GM18861 (cell line): ENCODE results near the gene PBOV1.

Experiments
- ATAC-seq: cut with Tn5 transposase; IDR thresholded peaks from one replicate; pipeline ENCODE4 v1.9.1; 2021; ENCODE audit not compliant: unreplicated experiment

The PBOV1 gene

GRCh38 chr6:138205437-138206094 lies 12.7 kb downstream of the PBOV1 start:
- no peak for ATAC-seq

- no peak for ATAC-seq
These were observed 13.4 kb downstream of the PBOV1 start for GRCh38 chr6:138204792-138205384.

- ATAC-seq: no peak
These were observed 14.0 kb downstream of the PBOV1 start for GRCh38 chr6:138204303-138204702.

DNA sequence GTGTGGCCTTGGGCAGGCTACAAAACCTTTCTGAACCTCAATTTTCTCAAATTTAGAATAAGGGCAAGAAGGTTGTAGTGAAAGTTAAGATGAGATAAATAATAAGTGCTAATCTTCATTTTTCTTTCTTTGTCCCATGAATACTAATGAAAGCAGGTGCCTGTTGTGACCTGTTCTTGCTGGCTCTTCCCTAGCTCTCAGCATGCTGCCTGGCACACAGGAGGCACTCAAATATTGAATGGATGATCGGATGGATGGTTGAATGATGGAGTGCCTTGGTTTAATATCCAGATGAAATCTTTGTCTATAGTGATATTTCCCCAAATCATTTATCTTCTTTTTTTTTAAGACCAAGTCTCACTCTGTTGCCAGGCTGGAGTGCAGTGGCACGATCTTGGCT lies 15.0 kb downstream of the PBOV1 start:
- ATAC-seq: no peak

- ATAC-seq: no peak
These were observed 16.5 kb downstream of the PBOV1 start for GRCh38 chr6:138201836-138202235.

DNA sequence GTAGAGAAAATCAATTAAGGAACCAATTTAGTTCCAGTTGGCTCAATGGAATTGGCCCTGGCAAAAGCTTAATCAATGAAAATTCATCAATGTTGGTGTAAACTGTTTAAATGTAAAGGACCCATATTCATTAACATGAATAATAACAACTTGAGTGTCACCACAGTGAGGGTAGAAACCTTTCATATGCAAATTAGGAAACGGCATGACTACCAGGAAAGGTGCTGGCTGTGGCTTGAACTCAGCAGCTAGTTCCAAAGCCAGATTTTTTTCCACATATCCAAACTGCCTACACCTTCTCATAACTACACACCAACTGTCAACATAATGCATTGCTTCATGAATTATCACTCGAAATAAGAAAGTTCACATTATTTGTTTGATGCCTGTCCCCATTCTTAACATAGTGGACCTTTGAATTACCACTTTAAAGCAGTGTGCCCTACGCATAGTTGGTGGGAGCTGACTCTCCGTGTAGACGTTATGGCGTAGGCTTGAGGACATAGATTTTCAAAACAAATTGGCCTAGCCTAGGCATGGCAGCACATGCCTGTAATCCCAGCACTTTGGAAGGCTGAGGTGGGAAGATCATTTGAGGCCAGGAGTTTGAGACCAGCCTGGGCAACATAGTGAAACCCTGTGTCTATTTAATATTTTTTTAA lies 19.7 kb downstream of the PBOV1 start:
- ATAC-seq: no peak

GRCh38 chr6:138197570-138197969 lies 20.7 kb downstream of the PBOV1 start:
- no peak for ATAC-seq

DNA sequence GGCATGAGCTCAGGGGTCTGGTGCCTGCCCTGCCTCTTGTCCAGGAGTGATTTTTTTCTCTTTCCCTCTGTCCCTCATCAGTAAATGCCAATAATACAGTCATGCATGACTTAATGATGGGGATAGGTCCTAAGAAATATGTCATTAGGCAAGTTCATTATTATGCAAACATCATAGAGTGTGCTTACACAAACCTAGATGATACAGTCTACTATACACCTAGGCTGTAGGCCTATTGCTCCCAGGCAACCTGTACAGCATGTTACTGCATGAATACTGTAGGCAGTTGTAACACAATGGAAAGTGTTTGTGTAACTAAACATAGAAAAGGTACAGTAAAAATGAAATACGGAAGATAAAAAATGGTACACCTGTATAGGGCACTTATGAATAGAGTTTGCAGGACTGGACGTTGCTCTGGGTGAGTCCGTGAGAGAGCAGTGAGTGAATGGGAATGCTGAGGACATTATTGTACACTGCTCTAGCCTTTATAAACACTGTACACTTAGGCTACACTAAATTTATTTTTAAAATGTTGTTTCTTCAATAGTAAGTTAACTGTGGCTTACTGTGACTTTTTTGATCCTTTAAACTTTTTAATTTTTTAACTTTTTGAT lies 22.1 kb downstream of the PBOV1 start:
- no peak for ATAC-seq

DNA sequence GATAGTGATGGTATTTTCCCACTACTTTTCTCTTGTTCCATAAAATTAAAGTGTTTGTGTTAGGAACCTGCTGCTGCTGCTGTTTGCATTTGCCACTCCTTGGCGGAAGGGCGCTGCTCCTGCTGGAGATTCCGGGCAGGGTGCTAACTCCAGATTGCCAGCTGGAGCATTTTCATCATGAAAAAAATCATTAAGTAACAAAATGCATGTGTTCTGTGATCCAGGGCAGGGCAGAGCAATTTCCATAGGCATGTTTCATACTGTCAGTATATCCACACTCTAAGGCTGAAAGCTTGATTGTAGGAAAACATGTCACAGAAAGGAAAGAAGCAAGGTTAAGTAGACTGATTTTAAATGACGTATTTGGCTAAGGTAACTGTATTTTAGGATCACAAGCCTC lies 24.0 kb downstream of the PBOV1 start:
- ATAC-seq: no peak

DNA sequence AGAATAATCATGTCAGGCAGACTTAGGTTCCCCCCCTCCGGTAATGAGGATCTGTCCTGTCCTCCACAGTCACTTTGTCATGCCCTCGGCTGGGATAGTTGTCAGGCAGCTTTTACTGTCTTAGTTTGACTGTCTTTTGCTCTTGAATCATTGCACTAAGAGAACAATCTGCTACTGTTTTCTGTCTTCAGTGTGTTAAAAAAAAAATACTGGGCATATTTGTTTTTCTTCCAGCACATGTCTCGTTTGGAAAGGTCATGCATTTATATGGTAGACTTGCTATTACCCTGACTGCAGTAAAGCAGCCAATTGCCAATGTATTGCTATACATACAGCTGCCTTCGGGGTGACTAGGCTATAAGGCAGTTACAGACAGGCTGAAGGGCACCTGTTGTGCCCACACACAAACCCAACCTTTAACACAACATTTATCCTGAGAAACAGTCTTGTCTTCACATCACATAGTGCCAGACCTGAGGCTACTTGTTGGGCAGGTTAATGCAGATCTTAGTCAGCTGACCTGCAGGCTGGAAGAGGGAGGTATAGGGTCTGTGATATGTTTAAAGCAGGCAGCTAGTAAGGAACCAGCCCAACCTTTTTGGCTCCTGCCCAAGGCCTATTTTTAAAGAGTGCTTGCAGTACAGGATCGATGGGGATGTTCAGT lies 29.9 kb downstream of the PBOV1 start:
- no peak for ATAC-seq

- no peak for ATAC-seq
These were observed 31.1 kb downstream of the PBOV1 start for GRCh38 chr6:138187156-138187555.

GRCh38 chr6:138184230-138184629 lies 34.1 kb downstream of the PBOV1 start:
- ATAC-seq: no peak

- ATAC-seq: no peak
These were observed 34.5 kb downstream of the PBOV1 start for GRCh38 chr6:138183790-138184134.

DNA sequence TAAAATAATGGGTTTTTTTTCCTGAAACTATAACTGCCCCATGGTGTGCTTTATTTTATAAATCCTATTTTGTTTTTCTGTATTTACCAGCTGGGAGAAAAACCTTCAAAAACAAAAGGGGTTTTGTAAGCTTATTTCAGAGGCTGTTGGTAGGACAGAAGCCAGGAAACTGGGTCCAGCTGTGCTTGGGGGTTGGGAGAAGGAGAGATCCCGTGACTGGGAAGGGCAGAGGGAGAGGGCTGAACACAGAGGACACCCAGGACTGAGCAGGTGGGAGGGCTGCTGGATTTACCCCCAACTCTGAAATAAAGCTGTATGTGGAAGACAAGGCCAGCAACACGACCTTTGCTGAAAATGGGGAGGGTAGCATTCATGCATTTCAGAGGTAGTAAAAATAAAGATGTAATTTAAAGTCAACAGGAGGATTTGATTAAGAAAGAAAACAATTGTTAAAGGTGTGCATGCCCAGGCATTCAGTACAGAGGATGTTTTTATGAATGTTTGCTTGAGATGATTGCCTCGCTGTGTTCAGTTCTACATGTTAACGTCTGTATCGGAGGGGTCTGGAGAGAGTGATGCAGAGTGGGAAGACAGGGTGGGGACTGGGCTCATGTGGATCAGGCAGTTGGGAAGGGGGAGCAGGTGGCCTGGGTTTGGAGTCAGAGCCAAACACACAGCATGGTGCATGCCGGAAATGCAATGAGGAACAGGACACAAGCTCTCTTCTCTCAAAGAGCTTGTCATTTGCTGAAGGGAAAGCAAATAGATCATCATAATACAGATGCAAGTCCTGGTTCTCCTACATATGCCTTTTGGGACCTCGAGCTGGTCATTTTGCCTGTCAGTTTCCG lies 35.1 kb downstream of the PBOV1 start:
- ATAC-seq: no peak

GRCh38 chr6:138176652-138177232 lies 41.5 kb downstream of the PBOV1 start:
- no peak for ATAC-seq

GRCh38 chr6:138175596-138175995 lies 42.7 kb downstream of the PBOV1 start:
- ATAC-seq: no peak
